ENCODE measurements around the gene RSRC2.

The RSRC2 gene

DNA sequence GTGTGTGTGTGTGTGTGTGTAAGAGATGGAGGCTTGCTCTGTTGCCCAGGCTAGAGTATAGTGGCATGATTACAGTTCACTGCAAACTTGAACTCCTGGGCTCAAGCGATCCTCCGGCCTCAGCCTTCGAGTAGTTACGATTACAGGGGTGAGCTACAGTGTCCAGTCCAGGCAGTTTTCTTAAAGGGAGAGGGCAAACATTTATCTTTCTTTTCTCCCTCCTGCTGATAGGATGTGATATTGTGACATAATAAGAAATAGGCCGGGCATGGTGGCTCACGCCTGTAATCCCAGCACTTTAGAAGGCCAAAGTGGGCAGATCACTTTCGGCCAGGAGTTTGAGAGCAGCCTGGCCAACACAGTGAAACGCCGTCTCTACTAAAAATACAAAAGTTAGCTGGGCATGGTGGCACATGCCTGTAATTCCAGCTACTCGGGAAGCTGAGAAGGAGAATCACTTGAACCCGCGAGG, 72.5 kb downstream of the RSRC2 start:
- H3K4me3 ChIP-seq (ENCODE audit: low read depth, low read length): no peak overlapping the region
- TF ChIP-seq, protein P1, sequence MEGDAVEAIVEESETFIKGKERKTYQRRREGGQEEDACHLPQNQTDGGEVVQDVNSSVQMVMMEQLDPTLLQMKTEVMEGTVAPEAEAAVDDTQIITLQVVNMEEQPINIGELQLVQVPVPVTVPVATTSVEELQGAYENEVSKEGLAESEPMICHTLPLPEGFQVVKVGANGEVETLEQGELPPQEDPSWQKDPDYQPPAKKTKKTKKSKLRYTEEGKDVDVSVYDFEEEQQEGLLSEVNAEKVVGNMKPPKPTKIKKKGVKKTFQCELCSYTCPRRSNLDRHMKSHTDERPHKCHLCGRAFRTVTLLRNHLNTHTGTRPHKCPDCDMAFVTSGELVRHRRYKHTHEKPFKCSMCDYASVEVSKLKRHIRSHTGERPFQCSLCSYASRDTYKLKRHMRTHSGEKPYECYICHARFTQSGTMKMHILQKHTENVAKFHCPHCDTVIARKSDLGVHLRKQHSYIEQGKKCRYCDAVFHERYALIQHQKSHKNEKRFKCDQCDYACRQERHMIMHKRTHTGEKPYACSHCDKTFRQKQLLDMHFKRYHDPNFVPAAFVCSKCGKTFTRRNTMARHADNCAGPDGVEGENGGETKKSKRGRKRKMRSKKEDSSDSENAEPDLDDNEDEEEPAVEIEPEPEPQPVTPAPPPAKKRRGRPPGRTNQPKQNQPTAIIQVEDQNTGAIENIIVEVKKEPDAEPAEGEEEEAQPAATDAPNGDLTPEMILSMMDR (IDR thresholded peaks at IDR 0.05; ENCODE audit: low read depth, low read length, missing control alignments): no peak
- in situ Hi-C loops (cut with HindIII; ENCODE audit: low sequenced_read_pairs): no loop called here
- DNase-seq (ENCODE audit: low read depth): no peak
